GM18951 (cell line): ENCODE measurements around the gene MMP1.
"Not testable (repeated sequence)": the region's sequence is repeated elsewhere in the genome, so short reads cannot be mapped to it uniquely, and the experiment has no call there.

Source experiments
- POLR2A ChIP-seq: IDR thresholded peaks from 4 replicates; pipeline ENCODE4 v1.6.1; 2011; ENCODE audit warnings: mild to moderate bottlenecking; ENCODE audit not compliant: insufficient read length, insufficient read depth; ENCODE audit errors: extremely low read depth
- in situ Hi-C: fragments of 300-500 bp; cut with MboI; formaldehyde crosslinking; loops from one replicate; pipeline ENCODE4 v1.12.0; 2022; ENCODE audit warnings: low sequenced_read_pairs, mixed read lengths, inconsistent platforms; ENCODE audit not compliant: unreplicated experiment

Gene MMP1

GRCh38 chr11:102767800-102768199 lies 30.2 kb downstream of the MMP1 start:
- no peak for TF ChIP-seq POLR2A
- in situ Hi-C loops, result no loop called here

- no peak for TF ChIP-seq POLR2A
Observed at GRCh38 chr11:102763440-102763839, 34.5 kb downstream of the MMP1 start.

GRCh38 chr11:102762361-102762767 lies 35.6 kb downstream of the MMP1 start:
- in situ Hi-C loops, result no loop called here
- TF ChIP-seq POLR2A, result no peak

More at GRCh38 chr11:102763440-102763839, 34.5 kb downstream of the MMP1 start:
- in situ Hi-C loops, result no loop called here

GRCh38 chr11:102761646-102762238 lies 36.2 kb downstream of the MMP1 start:
- TF ChIP-seq POLR2A, result no peak
- in situ Hi-C loops, result no loop called here

GRCh38 chr11:102760344-102761035 lies 37.5 kb downstream of the MMP1 start:
- in situ Hi-C loops, result no loop called here
- TF ChIP-seq POLR2A, result no peak

- in situ Hi-C loops, result no loop called here
- no peak for TF ChIP-seq POLR2A
Observed at GRCh38 chr11:102757823-102758549, 40.0 kb downstream of the MMP1 start.

GRCh38 chr11:102753267-102753666 lies 44.7 kb downstream of the MMP1 start:
- in situ Hi-C loops, result no loop called here
- TF ChIP-seq POLR2A, result no peak

GRCh38 chr11:102751673-102752072 lies 46.3 kb downstream of the MMP1 start:
- in situ Hi-C loops, result no loop called here
- TF ChIP-seq POLR2A, result no peak

- in situ Hi-C loops, result no loop called here
Observed at GRCh38 chr11:102749101-102749722, 48.7 kb downstream of the MMP1 start.

GRCh38 chr11:102746746-102747578 lies 51.0 kb downstream of the MMP1 start:
- in situ Hi-C loops, result not testable (repeated sequence)

More at GRCh38 chr11:102749101-102749722, 48.7 kb downstream of the MMP1 start:
- TF ChIP-seq POLR2A, result no peak
